ENCODE data around the gene F8. TPM values are rescaled to one million over a fixed set of nuclear protein-coding genes. Genes with fewer than 3 reads are reported as not detected.

Gene F8
- total RNA-seq, 1 donor from 2014 or later, result 49.7 TPM

GRCh38 chrX:154812341-154813101 is 210.0 kb downstream of the F8 start:
- H3K27me3 ChIP-seq (ENCODE audit: low read depth), result no peaks in the 10 kb centered on the region
- no peaks in the 10 kb centered on the region for H3K9me3 ChIP-seq (replicated peaks)
- no peaks in the 10 kb centered on the region for H3K36me3 ChIP-seq
- no peak for DNase-seq
- H3K4me1 ChIP-seq, result no peaks in the 10 kb centered on the region
- TF ChIP-seq CTCF (IDR thresholded peaks at IDR 0.05; ENCODE audit: borderline replicate concordance), result no peak
- intact Hi-C loops (cut with micrococcal nuclease), result no loop called here
- H3K27ac ChIP-seq (replicated peaks), result no peak overlapping the region
- H3K4me3 ChIP-seq, result no peak overlapping the region

GRCh38 chrX:154809939-154810665 is 212.4 kb downstream of the F8 start:
- H3K36me3 ChIP-seq, result no peaks in the 10 kb centered on the region
- intact Hi-C loops (cut with micrococcal nuclease), result no loop called here
- no peak for DNase-seq
- no peaks in the 10 kb centered on the region for H3K4me1 ChIP-seq
- H3K4me3 ChIP-seq, result no peak overlapping the region
- no peaks in the 10 kb centered on the region for H3K27me3 ChIP-seq (ENCODE audit: low read depth)
- TF ChIP-seq CTCF (IDR thresholded peaks at IDR 0.05; ENCODE audit: borderline replicate concordance), result no peak
- H3K9me3 ChIP-seq (replicated peaks), result no peaks in the 10 kb centered on the region
- no peak overlapping the region for H3K27ac ChIP-seq (replicated peaks)

DNA sequence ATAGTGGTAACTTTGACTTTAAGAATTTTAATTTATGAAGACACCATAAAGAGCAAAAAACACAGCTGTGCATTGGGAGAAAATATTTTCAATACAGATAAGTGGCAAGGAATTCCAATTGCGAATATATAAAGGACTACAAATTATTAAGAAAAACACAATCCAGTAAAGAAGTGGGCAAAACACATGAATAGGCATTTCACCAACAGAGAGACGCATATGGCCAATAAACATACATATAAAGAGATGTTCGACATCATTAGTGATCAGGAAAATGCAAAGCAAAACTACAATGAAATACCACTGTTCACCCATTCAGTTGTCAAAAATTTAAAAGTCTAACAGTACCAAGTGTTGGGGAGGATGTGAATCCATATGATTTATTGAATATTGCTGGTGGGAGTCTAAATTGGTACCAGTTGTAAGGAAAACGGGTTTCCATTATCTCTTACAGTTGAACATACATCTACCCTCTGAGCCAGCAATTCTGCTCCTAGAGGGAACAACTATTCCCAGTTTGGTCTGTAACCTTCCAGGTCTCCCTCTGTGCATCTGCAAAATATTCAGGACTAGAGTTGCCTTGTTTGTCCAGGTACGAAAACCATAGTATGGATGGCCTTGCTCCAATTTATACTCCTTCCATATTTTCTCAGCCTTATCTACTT is 215.6 kb downstream of the F8 start:
- Histone ChIP-seq H3K9me3 (replicated peaks) (no peaks in the 10 kb centered on the region), H3K4me3 (no peak overlapping the region), H3K4me1 (peaks cover 13% of the 10 kb centered on the region), H3K27ac (replicated peaks) (no peak overlapping the region), H3K27me3 (ENCODE audit: low read depth) (no peaks in the 10 kb centered on the region), H3K36me3 (no peaks in the 10 kb centered on the region)
- intact Hi-C loops (cut with micrococcal nuclease), result no loop called here
- TF ChIP-seq CTCF (IDR thresholded peaks at IDR 0.05; ENCODE audit: borderline replicate concordance), result no peak
- no peak for DNase-seq

- H3K4me1 ChIP-seq, result peaks cover 19% of the 10 kb centered on the region
- intact Hi-C loops (cut with micrococcal nuclease), result no loop called here
- no peaks in the 10 kb centered on the region for H3K27me3 ChIP-seq (ENCODE audit: low read depth)
- no peak for TF ChIP-seq CTCF (IDR thresholded peaks at IDR 0.05; ENCODE audit: borderline replicate concordance)
- DNase-seq, result no peak
- H3K4me3 ChIP-seq, result peak overlapping the region; percentile 77
- H3K27ac ChIP-seq (replicated peaks), result peak overlapping the region; percentile 81
- H3K36me3 ChIP-seq, result no peaks in the 10 kb centered on the region
- H3K9me3 ChIP-seq (replicated peaks), result no peaks in the 10 kb centered on the region
These were observed 216.8 kb downstream of the F8 start for GRCh38 chrX:154805696-154806091.

DNA sequence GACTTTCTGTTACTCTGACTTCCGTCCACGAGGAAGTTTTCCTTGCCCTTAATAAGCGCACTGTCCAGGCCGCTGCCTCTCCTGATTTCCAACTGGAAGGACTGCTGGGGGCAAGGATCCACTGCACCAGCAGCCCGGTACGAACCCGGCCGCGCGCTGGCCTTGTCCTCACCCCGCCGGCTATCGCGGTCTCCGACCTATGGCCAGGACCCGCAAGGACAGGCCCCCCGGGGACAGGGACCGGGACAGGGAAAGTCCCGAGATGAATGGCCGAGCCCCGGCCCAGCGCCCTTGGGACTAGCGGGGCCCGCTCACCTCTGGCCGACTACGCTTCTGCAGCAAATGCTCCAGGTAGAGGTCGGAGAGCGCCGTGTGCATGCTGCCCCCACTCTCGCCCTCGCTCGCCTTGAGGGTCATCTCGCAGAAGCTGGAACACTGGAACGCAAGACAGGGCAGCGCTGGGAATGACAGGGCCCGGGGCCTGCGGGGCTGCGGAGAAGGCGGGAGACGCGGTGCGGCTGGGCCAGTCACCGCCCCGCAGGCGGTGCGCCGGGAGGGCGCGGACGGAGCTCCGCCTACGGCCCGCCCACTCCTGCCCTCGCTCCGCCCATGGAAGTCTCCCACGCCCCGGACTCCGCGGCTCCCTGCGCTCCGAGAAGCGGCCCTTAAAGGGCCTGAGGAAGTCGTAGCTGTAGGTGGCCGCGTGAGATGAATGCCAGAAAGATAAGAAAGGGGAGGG is 217.4 kb downstream of the F8 start, which contains the start of gene MPP1:
TSS of gene MPP1 (minus strand) at position 529 of the 739 bp plus-strand sequence. CDS start at position 417, 112 bp downstream.
- Histone ChIP-seq H3K4me1 (peaks cover 24% of the 10 kb centered on the region), H3K9me3 (replicated peaks) (no peaks in the 10 kb centered on the region), H3K27ac (replicated peaks) (peak within 1 kb of the TSS; percentile 81), H3K36me3 (no peaks in the 10 kb centered on the region), H3K4me3 (peak within 1 kb of the TSS; percentile 77), H3K27me3 (ENCODE audit: low read depth) (no peaks in the 10 kb centered on the region)
- intact Hi-C loops (cut with micrococcal nuclease), result no loop called here
- DNase-seq, result peak; percentile 75
- no peak for TF ChIP-seq CTCF (IDR thresholded peaks at IDR 0.05; ENCODE audit: borderline replicate concordance)

All from left ventricle myocardium inferior (tissue), 1 donor.